ENCODE measurements around the gene MAP3K9.

The MAP3K9 gene

GRCh38 chr14:70821584-70822529 lies 12.5 kb upstream of the MAP3K9 start:
- no peak for DNase-seq (ENCODE audit: low read depth, low spot score)

GRCh38 chr14:70816525-70816924 lies 7.2 kb upstream of the MAP3K9 start:
- no peak for DNase-seq (ENCODE audit: low read depth, low spot score)

- no peak for DNase-seq (ENCODE audit: low read depth, low spot score)
Observed at GRCh38 chr14:70814466-70814865, 5.2 kb upstream of the MAP3K9 start.

DNA sequence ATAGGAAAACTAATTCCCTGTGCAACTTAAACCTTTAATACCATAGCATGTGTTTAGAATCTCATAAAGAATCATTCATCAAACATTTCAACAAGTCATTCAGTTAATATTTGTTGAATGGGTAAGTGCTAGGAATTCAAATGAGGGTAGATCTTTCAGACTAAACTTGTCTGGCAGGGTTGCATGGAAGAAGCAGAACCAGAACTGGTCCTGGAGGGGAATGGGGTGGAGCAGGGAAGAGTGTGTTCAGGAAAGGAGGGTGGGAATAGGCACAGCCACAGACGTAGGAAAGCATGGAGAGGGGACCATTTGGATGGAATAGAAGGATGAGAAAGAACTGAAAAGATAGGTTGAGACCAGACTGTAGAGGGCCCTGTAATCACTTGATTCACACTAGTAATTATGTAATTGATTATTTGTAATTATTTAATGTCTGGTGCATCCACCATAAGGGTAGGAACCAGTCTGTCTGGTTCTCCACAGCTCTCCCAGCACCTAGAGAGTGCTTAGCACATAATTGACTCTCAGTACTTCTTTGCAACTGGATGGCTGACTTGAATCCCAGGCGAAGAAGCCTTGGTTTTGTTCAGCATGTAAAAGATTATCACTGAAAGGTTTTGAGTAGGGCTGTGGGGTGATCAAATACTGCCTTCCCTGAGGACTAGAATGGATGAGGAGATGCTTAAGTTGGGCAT lies 3.0 kb upstream of the MAP3K9 start:
- no peak for DNase-seq (ENCODE audit: low read depth, low spot score)

DNA sequence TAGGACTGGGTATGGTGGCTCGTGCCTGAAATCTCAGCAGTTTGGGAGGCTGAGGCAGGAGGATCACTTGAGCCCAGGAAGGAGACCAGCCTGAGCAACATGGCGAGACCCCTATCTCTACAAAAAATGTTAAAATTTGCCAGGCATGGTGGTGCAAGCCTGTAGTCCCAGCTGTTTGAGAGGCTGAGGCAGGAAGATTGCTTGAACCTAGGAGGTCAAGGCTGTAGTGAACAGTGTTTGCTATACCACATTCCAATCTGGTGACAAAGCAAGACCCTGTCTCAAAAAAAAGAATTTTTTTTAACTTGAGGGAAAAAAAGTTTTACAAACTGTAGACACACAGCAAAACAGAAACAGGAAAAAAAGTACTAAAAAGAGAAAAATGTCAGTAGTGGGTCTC lies 2.3 kb upstream of the MAP3K9 start:
- no peak for DNase-seq (ENCODE audit: low read depth, low spot score)

GRCh38 chr14:70811050-70811449 lies 1.7 kb upstream of the MAP3K9 start:
- DNase-seq (ENCODE audit: low read depth, low spot score): no peak

GRCh38 chr14:70810621-70811020 lies 1.3 kb upstream of the MAP3K9 start:
- no peak for DNase-seq (ENCODE audit: low read depth, low spot score)

DNA sequence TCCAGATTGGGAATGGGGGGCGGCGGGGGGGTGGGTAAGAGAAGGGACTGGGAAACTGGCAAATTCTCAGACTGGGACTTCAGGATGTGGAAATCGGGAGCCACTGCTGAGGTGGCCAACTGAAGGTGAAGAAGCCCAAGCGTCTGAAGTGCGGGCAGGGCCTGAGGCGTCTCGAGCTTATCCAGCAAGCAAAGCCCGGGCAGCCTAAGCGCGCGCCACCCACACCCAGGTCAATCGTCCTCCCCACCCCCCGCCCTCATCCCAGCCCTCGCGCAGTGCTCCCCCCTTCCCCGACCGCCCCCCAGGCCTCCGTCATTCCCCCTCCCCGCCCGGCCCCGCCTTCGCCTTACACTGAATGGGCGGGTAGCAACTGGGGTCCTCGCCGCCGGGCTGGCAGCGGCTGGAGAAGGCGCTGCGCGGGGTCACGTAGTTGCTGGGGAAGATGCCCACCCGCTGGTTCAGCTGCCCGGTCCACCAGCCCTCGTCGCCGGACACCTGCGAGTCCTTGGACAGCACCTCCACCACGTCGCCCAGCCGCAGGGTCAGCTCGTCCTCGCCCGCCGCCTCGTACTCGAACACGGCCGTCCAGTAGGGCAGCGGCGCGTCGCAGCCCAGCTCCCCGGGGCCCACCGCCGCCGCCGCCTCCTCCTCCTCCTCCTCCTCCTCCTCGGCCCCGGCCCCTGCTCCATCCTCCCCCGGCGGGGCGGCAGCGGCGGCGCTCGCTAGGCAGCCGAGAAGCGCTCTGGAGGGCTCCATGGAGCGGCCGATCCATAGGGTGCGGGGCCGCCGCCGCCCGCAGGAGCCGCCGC lies 693 bp downstream of the MAP3K9 start:
- DNase-seq (ENCODE audit: low read depth, low spot score): no peak

DNA sequence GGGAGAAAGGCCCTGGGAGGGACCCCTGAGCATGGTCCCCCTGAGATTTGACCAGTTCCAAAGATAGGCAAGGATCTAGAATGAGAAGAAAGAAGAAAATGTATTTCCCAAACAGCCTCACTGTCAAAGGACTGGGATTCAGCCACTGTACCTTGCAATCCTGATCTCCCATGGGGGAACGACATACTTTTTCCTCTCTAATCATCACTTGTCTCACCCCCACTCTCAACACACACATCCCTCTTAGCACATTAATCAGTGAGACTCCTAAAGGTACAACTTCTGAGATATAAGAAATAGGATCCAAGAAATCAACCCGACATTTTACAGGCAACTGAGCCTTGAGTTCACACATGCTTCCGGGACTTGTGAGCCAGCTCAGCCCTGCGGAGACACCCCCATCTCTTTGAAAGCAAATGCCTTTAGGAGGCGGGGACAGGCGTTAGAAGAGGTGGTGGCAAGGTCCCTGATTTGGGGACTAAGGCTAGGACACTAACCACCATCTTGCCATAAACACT lies 1.4 kb downstream of the MAP3K9 start:
- DNase-seq (ENCODE audit: low read depth, low spot score): no peak

DNA sequence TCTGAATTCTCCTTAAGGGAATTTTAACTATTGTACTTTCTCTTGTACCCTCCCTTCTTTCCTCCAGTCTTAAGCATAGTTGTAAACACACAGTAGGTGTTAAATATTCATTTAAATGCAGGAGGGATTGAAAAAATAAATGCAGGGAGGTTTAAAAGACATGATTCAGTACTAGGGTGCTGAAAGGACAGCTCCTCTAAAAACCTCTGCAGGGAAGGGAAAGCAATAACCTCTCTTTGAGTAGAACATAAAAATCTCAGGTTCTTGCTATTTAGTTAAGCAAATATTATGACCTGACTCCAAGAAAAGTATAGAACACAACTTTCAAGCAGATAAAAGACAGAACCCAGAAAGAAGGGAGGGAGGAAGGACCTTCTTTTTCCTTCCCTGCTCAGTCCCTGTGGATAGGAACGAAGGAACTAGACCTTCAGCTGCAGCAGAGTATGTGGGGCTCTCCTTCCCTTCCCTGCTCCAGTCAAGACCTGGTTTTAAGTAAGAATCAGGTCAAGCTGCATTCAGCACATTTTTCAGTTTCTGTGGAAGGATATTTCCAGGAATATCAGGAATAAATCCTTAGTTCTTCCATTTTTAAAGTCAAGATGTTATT lies 4.7 kb downstream of the MAP3K9 start:
- no peak for DNase-seq (ENCODE audit: low read depth, low spot score)

DNA sequence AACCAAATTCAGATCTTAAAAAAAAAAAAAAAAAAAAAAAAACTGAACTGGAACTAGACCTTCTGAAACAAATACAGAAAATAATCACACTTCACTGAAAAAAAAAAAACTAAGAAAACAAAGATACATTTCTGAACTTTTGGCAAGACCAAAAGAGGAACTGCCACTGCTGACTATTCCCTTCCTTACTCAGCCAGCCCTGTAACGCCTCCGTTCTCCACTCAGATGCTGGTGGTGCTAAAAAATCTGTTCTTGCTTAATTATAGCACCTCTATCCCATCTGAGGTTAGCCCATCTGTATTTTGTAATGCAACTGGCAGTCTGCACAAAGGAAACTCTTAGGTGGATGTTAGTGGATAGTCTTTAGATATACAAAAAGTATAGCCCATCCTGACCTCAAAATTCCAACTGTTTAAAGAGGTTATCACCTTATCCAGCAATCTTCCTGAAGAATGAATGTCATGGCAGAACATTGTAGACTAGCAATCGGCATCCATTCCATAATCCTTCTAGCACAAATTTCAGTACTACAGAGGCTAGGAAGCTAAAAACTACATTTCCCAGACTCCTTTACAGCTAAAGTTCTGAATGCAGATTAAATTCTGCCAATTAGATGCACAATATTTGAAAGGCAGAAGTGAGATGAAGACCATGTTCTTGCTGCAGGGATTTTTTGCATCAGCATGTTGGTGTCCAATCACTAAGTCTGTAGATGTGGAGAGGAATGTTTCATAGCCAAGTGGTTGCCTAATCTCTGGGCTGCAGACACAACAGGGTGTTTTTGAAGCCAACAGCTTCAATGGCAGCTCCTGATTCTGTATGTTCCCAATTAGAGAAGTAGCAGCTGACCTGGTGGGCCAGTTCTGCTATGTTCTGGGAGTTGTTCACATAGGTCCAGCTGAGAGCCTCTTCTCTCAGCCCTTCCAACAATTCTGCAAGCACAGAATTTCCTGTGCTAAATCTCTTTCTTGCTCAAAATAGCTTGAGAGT lies 5.7 kb downstream of the MAP3K9 start:
- no peak for DNase-seq (ENCODE audit: low read depth, low spot score)

DNA sequence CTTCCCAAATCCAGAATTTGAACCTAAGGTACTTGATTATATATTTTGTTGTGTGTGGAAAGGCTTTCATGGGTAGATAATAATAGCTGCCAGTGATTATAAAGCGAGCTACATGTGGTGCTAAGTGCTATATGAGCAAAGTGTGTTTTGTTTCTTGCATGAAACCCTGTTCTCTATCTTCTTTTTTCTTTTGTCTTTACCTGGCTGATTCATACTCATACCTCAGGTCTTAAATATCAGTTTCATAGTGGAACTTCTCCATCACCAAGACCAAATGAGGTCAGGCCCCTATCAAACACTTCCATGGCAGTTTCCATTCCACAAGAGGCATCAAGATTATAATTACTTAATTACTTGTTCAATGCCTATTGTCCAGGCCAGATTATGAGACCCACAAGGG lies 6.9 kb downstream of the MAP3K9 start:
- DNase-seq (ENCODE audit: low read depth, low spot score): no peak

GRCh38 chr14:70801836-70802235 lies 7.5 kb downstream of the MAP3K9 start:
- no peak for DNase-seq (ENCODE audit: low read depth, low spot score)

DNA sequence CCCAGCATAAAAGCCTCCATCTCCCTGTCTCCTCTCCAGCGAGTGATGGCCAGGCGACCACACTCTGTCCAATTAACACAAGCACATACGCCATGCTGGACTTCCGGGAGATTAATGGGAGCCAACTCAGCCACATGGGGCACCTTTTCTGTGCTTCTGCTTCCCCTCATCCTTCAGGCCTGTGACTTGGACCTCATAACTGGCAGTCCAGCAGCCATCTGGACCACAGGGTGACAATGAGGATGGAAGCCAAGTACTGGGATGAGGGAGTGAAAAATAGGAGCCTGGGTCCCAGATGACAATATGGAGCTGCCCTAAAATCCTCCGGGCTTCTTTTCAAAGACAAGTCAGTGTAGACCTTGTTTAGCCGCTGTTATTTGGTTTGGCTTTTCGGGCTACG lies 12.8 kb downstream of the MAP3K9 start:
- no peak for DNase-seq (ENCODE audit: low read depth, low spot score)

GRCh38 chr14:70794294-70794693 lies 15.0 kb downstream of the MAP3K9 start:
- DNase-seq (ENCODE audit: low read depth, low spot score): no peak

DNA sequence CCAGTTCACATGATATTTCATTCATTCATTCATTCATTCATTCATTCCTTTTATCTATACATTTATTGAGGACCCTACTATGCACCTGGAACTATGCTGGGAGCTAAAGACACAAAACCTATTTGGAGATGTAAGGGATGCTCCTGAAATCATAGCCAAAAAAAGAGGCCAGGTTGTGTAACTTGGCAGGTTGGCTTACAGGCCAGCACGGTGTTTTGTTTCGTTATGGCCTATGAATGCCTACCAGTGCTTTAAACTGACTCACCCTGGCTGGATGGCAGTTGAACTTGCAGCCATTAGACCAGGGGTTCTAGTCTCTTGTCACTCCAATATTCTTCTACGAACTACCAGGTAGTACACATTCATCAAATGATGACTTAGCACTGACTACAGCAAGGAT lies 15.7 kb downstream of the MAP3K9 start:
- DNase-seq (ENCODE audit: low read depth, low spot score): no peak

DNA sequence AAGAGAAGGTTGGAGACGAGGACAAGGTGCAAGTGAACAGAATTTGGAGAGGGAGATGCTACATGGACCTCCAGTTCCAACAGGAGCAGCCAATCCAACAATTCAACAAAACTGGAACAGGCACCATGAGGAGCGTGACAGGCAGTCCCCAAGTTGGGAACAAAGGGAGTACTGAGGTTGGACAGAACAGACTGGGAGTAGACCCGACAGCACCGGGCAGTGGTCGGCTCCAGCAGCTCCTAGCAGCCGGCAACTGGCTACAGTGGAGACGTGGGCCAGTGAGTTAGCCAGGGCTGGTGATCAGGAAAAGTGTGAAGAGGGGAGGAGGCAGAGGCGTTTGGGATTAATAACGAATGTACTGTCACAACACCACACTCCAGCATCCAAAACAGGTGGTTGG lies 16.4 kb downstream of the MAP3K9 start:
- no peak for DNase-seq (ENCODE audit: low read depth, low spot score)

DNA sequence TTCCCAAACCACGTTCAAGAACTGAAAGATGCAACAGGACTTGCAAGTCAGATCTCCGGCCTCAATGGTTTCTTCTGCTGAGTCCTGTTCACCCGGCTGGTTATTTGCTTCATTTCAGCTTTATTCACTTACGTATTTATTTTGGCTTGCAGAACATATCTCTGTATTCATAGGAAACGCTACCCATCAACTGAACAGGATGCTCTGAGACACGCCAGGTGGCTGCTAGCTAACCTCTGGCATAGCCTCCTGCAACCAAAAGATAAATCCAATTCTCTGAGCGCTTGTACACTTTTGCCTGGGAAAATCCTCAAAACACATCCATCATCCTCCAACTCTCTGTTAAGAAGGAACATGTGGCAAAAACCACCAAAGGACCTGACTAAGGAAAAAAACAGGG lies 17.3 kb downstream of the MAP3K9 start:
- DNase-seq (ENCODE audit: low read depth, low spot score): no peak

DNA sequence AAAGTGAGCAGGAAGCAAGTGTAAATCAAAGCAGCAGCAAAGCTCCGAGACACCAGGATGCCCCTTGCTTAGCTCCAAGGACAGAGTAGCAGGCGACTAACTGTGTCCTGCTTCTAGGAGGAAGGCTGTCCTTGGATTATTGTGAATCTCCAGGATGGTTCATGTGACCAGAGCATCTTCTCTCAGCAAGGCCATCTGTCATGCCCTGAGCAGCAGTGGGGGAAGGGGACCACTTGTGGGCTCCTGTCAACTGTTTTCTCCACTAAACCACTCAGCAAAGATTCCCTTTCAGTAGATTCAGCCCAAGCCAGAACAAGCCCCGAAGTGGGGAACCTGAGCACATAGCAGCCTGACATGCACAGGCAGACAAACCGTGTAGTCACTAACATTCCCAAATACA lies 19.4 kb downstream of the MAP3K9 start:
- no peak for DNase-seq (ENCODE audit: low read depth, low spot score)

- DNase-seq (ENCODE audit: low read depth, low spot score): no peak
Observed at GRCh38 chr14:70789361-70789760, 20.0 kb downstream of the MAP3K9 start.
